Kidney (tissue), 14 donors: ENCODE results near the gene CD40. TPM values are rescaled to one million over a fixed set of nuclear protein-coding genes. Genes with fewer than 3 reads are reported as not detected.

Source experiments
- DNase-seq, 5 donors: peaks; one replicate each; pipeline ENCODE4 v3.0.0-alpha.2; 2013 to 2020
- FAIRE-seq: peaks from 2 replicates; lab custom pipeline; 2012; peaks lifted over from hg19 to GRCh38; lab: Jason Lieb, UNC
- H3K27ac ChIP-seq, 2 donors: one replicate each; pipeline ENCODE4 v1.7.0; 2013; ENCODE audit warnings: low read depth in 2 of 2, low read length in 2 of 2, inconsistent platforms in 1 of 2
- H3K27me3 ChIP-seq: one replicate; pipeline ENCODE4 v1.7.1; 2013; ENCODE audit warnings: low read length, inconsistent platforms; ENCODE audit not compliant: control insufficient read depth, insufficient read depth
- H3K36me3 ChIP-seq, 3 donors: one replicate each; pipeline versions ENCODE4 v1.7.0 to v1.7.1; 2013; ENCODE audit warnings: low read length in 3 of 3, control low read depth in 1 of 3, inconsistent platforms in 1 of 3; ENCODE audit not compliant: insufficient read depth in 3 of 3, control insufficient read depth in 2 of 3
- H3K4me1 ChIP-seq, 3 donors: one replicate each; pipeline versions ENCODE4 v1.7.0 to v1.7.1; 2013; ENCODE audit warnings: low read length in 3 of 3, inconsistent platforms in 1 of 3, low read depth in 1 of 3; ENCODE audit not compliant: control insufficient read depth in 2 of 3, insufficient read depth in 2 of 3
- H3K4me3 ChIP-seq, 3 donors: one replicate each; pipeline versions ENCODE4 v1.7.0 to v1.8.1; 2013; ENCODE audit warnings: low read length in 3 of 3, control low read depth in 1 of 3, inconsistent platforms in 1 of 3
- H3K9ac ChIP-seq, 3 donors: one replicate each; pipeline versions ENCODE4 v1.7.0 to v1.7.1; 2013; ENCODE audit warnings: low read length in 3 of 3, control low read depth in 1 of 3, inconsistent platforms in 1 of 3
- H3K9me3 ChIP-seq, 3 donors: one replicate each; pipeline versions ENCODE4 v1.7.0 to v1.7.1; 2013; ENCODE audit warnings: low read length in 3 of 3, control low read depth in 1 of 3, inconsistent platforms in 1 of 3; ENCODE audit not compliant: control insufficient read depth in 2 of 3, insufficient read depth in 1 of 3
- intact Hi-C: fragments of 100-400 bp; cut with DNase I; formaldehyde crosslinking; loops from one replicate; pipeline ENCODE4 v1.11.1; 2022
- polyA plus RNA-seq: library from polyadenylated mRNA; stranded (reverse); fragments of 350-450 nt; fragmentation: Illumina TruSeq; extraction: RNeasy Lipid Tissue Mini Kit (QIAGEN cat#74804); gene quantifications from one replicate; pipeline ENCODE4 v1.2.3, GENCODE V29; 2014; ENCODE audit warnings: low read depth, low replicate concordance; ENCODE audit not compliant: insufficient read depth
- total RNA-seq: library from RNA; stranded (reverse); fragmentation: NEBNext Ultra II Directional; extraction: Animal tissue kit (Norgen Biotek cat#: 25700); gene quantifications from one replicate; pipeline ENCODE4 v1.2.1, GENCODE V29; 2021
- TF ChIP-seq, protein P1 (sequence below): IDR thresholded peaks from 3 replicates; pipeline ENCODE4 v1.5.1; 2012; ENCODE audit warnings: mild to moderate bottlenecking, moderate library complexity, borderline replicate concordance; ENCODE audit not compliant: insufficient read depth; ENCODE audit errors: extremely low read depth
- donor health status: control.
- donor health status: control.
- donor health status: control.
- donor health status: control.
- donor health status: control.
- donor health status: DM: yes; HTN: yes; CAD: no.
- donor health status: Normal renal cell carcinoma (clear cell type).

CD40 gene
- total and polyA plus RNA-seq, 2 donors from 2014 or later, result 15.7 to 25.2 TPM

GRCh38 chr20:46112430-46113112 is 5.5 kb upstream of the CD40 start:
- H3K27me3 ChIP-seq, result no peaks in the 10 kb centered on the region
- no peaks in the 10 kb centered on the region for H3K9me3 ChIP-seq
- H3K9ac ChIP-seq, result no peak overlapping the region
- intact Hi-C loops, result no loop called here
- no peaks in the 10 kb centered on the region for H3K4me1 ChIP-seq
- DNase-seq (peak in 1 of 5 donors; percentile 23), FAIRE-seq (no peak)
- TF ChIP-seq, protein P1, sequence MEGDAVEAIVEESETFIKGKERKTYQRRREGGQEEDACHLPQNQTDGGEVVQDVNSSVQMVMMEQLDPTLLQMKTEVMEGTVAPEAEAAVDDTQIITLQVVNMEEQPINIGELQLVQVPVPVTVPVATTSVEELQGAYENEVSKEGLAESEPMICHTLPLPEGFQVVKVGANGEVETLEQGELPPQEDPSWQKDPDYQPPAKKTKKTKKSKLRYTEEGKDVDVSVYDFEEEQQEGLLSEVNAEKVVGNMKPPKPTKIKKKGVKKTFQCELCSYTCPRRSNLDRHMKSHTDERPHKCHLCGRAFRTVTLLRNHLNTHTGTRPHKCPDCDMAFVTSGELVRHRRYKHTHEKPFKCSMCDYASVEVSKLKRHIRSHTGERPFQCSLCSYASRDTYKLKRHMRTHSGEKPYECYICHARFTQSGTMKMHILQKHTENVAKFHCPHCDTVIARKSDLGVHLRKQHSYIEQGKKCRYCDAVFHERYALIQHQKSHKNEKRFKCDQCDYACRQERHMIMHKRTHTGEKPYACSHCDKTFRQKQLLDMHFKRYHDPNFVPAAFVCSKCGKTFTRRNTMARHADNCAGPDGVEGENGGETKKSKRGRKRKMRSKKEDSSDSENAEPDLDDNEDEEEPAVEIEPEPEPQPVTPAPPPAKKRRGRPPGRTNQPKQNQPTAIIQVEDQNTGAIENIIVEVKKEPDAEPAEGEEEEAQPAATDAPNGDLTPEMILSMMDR, result no peak
- H3K36me3 ChIP-seq, result no peaks in the 10 kb centered on the region
- no peak overlapping the region for H3K27ac ChIP-seq
- H3K4me3 ChIP-seq, result no peak overlapping the region

- Histone ChIP-seq H3K4me3 (no peak overlapping the region), H3K9ac (no peak overlapping the region), H3K27me3 (no peaks in the 10 kb centered on the region), H3K36me3 (no peaks in the 10 kb centered on the region), H3K9me3 (no peaks in the 10 kb centered on the region), H3K4me1 (no peaks in the 10 kb centered on the region), H3K27ac (no peak overlapping the region)
- intact Hi-C loops, result no loop called here
- TF ChIP-seq, protein P1, result no peak
- DNase-seq (no peak), FAIRE-seq (no peak)
Measured at GRCh38 chr20:46113113-46113470, 5.0 kb upstream of the CD40 start.

DNA sequence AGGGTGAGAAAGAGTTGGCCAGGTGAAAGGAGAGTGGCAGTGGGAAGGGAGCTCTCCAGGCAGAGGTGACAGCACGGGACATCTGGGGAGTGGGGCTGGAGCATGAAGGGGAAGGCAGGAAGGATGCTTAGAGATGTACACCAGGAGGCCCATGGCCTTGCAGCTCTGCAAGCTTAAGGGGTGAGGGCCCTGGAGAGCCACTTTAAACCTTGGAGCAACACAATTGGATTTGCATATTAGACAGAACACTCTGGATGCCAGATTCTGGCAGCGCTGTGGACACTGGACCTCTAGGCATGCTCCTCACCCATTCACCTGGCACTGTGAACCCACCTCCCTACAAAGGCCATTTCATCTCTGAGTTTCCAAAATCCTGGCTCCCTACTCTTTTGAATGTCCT is 3.7 kb upstream of the CD40 start:
- FAIRE-seq (no peak), DNase-seq (peak in 1 of 5 donors; percentile 18)
- Histone ChIP-seq H3K9ac (no peak overlapping the region), H3K4me1 (no peaks in the 10 kb centered on the region), H3K27ac (no peak overlapping the region), H3K9me3 (no peaks in the 10 kb centered on the region), H3K4me3 (no peak overlapping the region), H3K36me3 (no peaks in the 10 kb centered on the region), H3K27me3 (no peaks in the 10 kb centered on the region)
- intact Hi-C loops, result no loop called here
- TF ChIP-seq, protein P1, result no peak
